Measurements from ENCODE around the gene HSPG2.

DNA sequence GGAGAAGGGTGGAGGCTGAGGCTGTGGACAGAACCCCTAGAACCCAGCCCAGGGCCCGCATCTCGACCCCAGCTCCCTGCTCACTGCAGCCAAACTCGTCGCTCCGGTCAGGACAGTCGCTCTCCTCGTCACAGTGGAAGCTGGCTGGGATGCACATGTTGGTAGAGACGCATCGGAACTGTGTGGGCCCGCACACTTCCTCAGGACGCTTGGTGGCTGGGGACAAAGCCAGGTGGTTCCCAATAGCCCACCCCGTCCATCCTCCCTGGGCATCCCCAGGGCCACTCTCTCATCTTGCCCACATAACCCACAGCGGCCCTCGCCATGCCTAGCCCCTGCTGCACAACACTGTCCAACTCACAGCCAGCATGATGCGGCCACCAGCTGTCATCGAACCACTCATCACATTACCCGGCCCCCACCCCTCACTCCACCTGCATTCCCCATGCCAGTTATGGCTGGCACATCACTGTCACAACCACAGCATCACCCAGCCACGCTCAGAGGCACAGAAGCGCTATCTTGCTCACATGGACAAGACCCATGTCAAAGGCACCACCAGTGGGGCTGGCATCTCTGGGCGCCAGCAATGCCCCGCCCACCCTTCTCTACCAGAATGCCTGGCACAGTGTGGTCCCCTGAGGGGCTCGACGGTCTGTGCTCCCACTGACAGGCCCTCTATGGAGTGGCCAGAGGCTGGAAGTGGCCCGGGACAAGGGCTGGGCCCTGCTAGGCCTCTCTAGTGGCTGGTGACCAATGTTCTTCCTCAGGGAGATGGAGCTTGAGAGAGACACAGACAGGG is 51.7 kb downstream of the HSPG2 start:
- TF ChIP-seq, protein P1, sequence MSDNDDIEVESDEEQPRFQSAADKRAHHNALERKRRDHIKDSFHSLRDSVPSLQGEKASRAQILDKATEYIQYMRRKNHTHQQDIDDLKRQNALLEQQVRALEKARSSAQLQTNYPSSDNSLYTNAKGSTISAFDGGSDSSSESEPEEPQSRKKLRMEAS (IDR thresholded peaks at IDR 0.05) = no peak
- TF ChIP-seq TCF12 (IDR thresholded peaks at IDR 0.05; ENCODE audit: low read depth) (no peak), CREB1 (IDR thresholded peaks at IDR 0.05; ENCODE audit: low read depth) (no peak)
